SK-N-SH treated with all-trans-retinoic acid at 6 μM for 48 hours (cell line): ENCODE data around the gene CFTR.

Experiments
- CREB5 ChIP-seq: fragments of 250-450 bp; sonication (Bioruptor Pico); IDR thresholded peaks from 2 replicates; pipeline ENCODE4 v1.5.1; 2020; ENCODE audit warnings: low read depth, mild to moderate bottlenecking, moderate library complexity
- CSRNP3 ChIP-seq: fragments of 250-450 bp; sonication (Bioruptor Pico); IDR thresholded peaks from 2 replicates; pipeline ENCODE4 v1.5.1; 2021; ENCODE audit warnings: mild to moderate bottlenecking, moderate library complexity
- ESRRG ChIP-seq: fragments of 250-450 bp; sonication (Bioruptor Pico); IDR thresholded peaks from 2 replicates; pipeline ENCODE4 v1.6.1; 2021; ENCODE audit warnings: mild to moderate bottlenecking
- ISL1 ChIP-seq: fragments of 250-450 bp; sonication (Bioruptor Pico); IDR thresholded peaks from 2 replicates; pipeline ENCODE4 v2.1.2; 2022; ENCODE audit warnings: mild to moderate bottlenecking, moderate library complexity
- PATZ1 ChIP-seq: fragments of 250-450 bp; sonication (Bioruptor Pico); IDR thresholded peaks from 2 replicates; pipeline ENCODE4 v1.8.0; 2020; ENCODE audit warnings: mild to moderate bottlenecking, moderate library complexity, borderline replicate concordance
- SNAI2 ChIP-seq: fragments of 250-450 bp; sonication (Bioruptor Pico); IDR thresholded peaks from 2 replicates; pipeline ENCODE4 v1.5.0; 2020; ENCODE audit warnings: mild to moderate bottlenecking, moderate library complexity
- TCF4 ChIP-seq: fragments of 250-450 bp; sonication (Bioruptor Pico); IDR thresholded peaks from 2 replicates; pipeline ENCODE4 v1.8.0; 2021; ENCODE audit warnings: mild to moderate bottlenecking, moderate library complexity, borderline replicate concordance
- TOX ChIP-seq: fragments of 250-450 bp; sonication (Bioruptor Pico); IDR thresholded peaks from 2 replicates; pipeline ENCODE4 v1.8.0; 2021; ENCODE audit warnings: mild to moderate bottlenecking, moderate library complexity, borderline replicate concordance
- TSHZ2 ChIP-seq: fragments of 250-450 bp; sonication (Bioruptor Pico); IDR thresholded peaks from 2 replicates; pipeline ENCODE4 v1.5.0; 2020; ENCODE audit warnings: mild to moderate bottlenecking, moderate library complexity
- ZFP3 ChIP-seq: fragments of 250-450 bp; sonication (Bioruptor Pico); IDR thresholded peaks from 2 replicates; pipeline ENCODE4 v1.5.0; 2020; ENCODE audit warnings: mild to moderate bottlenecking, moderate library complexity
- ZFP30 ChIP-seq: fragments of 450-650 bp; formaldehyde crosslinking; IDR thresholded peaks from 2 replicates; pipeline ENCODE4 v1.5.0; 2022; ENCODE audit warnings: mild to moderate bottlenecking, moderate library complexity
- ZNF70 ChIP-seq: fragments of 450-650 bp; formaldehyde crosslinking; IDR thresholded peaks from 2 replicates; pipeline ENCODE4 v1.5.0; 2020; ENCODE audit warnings: mild to moderate bottlenecking, moderate library complexity
- ZNF8 ChIP-seq: fragments of 450-650 bp; formaldehyde crosslinking; IDR thresholded peaks from 2 replicates; pipeline ENCODE4 v1.5.0; 2020; ENCODE audit warnings: mild to moderate bottlenecking, moderate library complexity

- no peak for TF ChIP-seq TOX (CRISPR knock-in tag)
- no peak for TF ChIP-seq ZNF70 (CRISPR knock-in tag)
- no peak for TF ChIP-seq CREB5
- TF ChIP-seq ZFP30 (CRISPR knock-in tag), result no peak
- no peak for TF ChIP-seq ISL1 (CRISPR knock-in tag)
- no peak for TF ChIP-seq TSHZ2 (CRISPR knock-in tag)
- no peak for TF ChIP-seq ZFP3 (CRISPR knock-in tag)
- TF ChIP-seq CSRNP3 (CRISPR knock-in tag), result no peak
- TF ChIP-seq PATZ1 (CRISPR knock-in tag), result no peak
- no peak for TF ChIP-seq ZNF8 (CRISPR knock-in tag)
- no peak for TF ChIP-seq TCF4 (CRISPR knock-in tag)
- no peak for TF ChIP-seq SNAI2 (CRISPR knock-in tag)
- TF ChIP-seq ESRRG (CRISPR knock-in tag), result no peak
These were observed 108.1 kb downstream of the CFTR start for GRCh38 chr7:117587931-117588330.
